ENCODE results near the gene CCDC85C. TPM values are rescaled to one million over a fixed set of nuclear protein-coding genes. Genes with fewer than 3 reads are reported as not detected.

Gene CCDC85C
- total RNA-seq, 1 donor: 2.9 TPM

DNA sequence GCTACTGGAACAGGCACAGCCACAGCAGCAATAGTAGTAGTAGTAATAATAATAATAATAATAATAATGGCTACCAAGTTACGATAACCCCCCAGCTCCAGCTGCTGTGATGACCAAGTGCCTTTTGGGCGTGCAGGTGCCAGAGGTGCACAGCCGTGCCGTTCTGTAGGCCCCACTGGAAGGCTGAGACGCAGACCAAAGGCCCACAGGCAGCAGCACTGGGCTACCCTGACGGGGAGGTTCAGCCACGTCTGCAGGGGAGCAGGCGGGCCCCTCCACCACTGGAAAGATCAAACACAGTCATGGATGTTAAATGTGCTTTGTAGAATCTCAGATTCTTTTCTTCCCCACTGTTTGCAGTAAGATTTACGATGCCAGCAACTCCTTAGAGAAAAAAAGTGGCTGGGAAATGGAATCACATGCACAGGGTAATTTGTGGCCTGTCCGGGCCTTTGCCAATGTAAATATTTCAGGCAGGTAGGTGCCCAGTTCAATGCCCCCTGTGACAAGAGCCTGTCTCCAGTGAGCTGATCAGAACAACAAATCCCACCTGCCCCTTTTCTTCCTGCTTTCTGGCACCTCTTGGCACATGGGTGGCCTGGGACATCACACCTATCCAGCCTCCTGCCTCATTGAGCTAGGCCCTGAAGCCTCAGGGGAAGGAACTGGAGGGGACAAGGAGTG, 32.6 kb downstream of the CCDC85C start:
- H3K4me3 ChIP-seq (ENCODE audit: low read depth, low read length): no peak overlapping the region
- no peak for TF ChIP-seq CTCF (IDR thresholded peaks at IDR 0.05; ENCODE audit: insufficient read depth, low read length)
- no peak for DNase-seq (ENCODE audit: low read depth)

- TF ChIP-seq CTCF (IDR thresholded peaks at IDR 0.05; ENCODE audit: insufficient read depth, low read length): no peak
These were observed 33.3 kb downstream of the CCDC85C start for GRCh38 chr14:99570544-99571302.

GRCh38 chr14:99569725-99570543, 34.1 kb downstream of the CCDC85C start:
- H3K4me3 ChIP-seq (ENCODE audit: low read depth, low read length): no peak overlapping the region
- DNase-seq (ENCODE audit: low read depth): no peak
- no peak for TF ChIP-seq CTCF (IDR thresholded peaks at IDR 0.05; ENCODE audit: insufficient read depth, low read length)

More at GRCh38 chr14:99570544-99571302, 33.3 kb downstream of the CCDC85C start:
- no peak overlapping the region for H3K4me3 ChIP-seq (ENCODE audit: low read depth, low read length)
- DNase-seq (ENCODE audit: low read depth): no peak

- DNase-seq (ENCODE audit: low read depth): peak; percentile 43
- no peak for TF ChIP-seq CTCF (IDR thresholded peaks at IDR 0.05; ENCODE audit: insufficient read depth, low read length)
These were observed 35.1 kb downstream of the CCDC85C start for GRCh38 chr14:99568567-99569560.

GRCh38 chr14:99566390-99567354, 37.3 kb downstream of the CCDC85C start:
- H3K4me3 ChIP-seq (ENCODE audit: low read depth, low read length): no peak overlapping the region
- no peak for TF ChIP-seq CTCF (IDR thresholded peaks at IDR 0.05; ENCODE audit: insufficient read depth, low read length)
- no peak for DNase-seq (ENCODE audit: low read depth)

More at GRCh38 chr14:99568567-99569560, 35.1 kb downstream of the CCDC85C start:
- no peak overlapping the region for H3K4me3 ChIP-seq (ENCODE audit: low read depth, low read length)
